Neutrophil (primary cell): ENCODE results near the gene TDRD10.

Source experiments
- H3K27ac ChIP-seq: fragments of 200-600 bp; sonication (generic); 2 replicates; pipeline ENCODE4 v1.5.1; 2016; ENCODE audit warnings: mild to moderate bottlenecking, moderate library complexity
- H3K27me3 ChIP-seq: fragments of 200-600 bp; sonication (generic); 2 replicates; pipeline ENCODE4 v1.6.0; 2016; ENCODE audit warnings: mild to moderate bottlenecking
- H3K36me3 ChIP-seq: fragments of 200-600 bp; sonication (generic); 2 replicates; pipeline ENCODE4 v1.5.1; 2017
- H3K4me1 ChIP-seq, 2 experiments: fragments of 200-600 bp in 1 of 2; sonication (generic) in 1 of 2; 1 replicate in 1 of 2; 2 replicates in 1 of 2; pipeline versions ENCODE4 v1.5.1 to v1.6.1; 2013 to 2016; ENCODE audit warnings: low read depth in 1 of 2, low read length in 1 of 2, mild to moderate bottlenecking in 1 of 2, moderate library complexity in 1 of 2; ENCODE audit not compliant: control insufficient read depth in 1 of 2, insufficient read depth in 1 of 2
- H3K4me3 ChIP-seq, 2 experiments: fragments of 200-600 bp in 1 of 2; sonication (generic) in 1 of 2; 1 replicate in 1 of 2; 2 replicates in 1 of 2; pipeline ENCODE4 v1.5.1; 2013 to 2016; ENCODE audit warnings: low read depth in 1 of 2, low read length in 1 of 2, mild to moderate bottlenecking in 1 of 2, moderate library complexity in 1 of 2
- H3K9me3 ChIP-seq: fragments of 200-600 bp; sonication (generic); 2 replicates; pipeline ENCODE4 v1.5.1; 2016
- TF ChIP-seq, protein P1 (sequence below): fragments of 200-600 bp; sonication (generic); IDR thresholded peaks from 2 replicates; pipeline ENCODE4 v1.5.1; 2016; ENCODE audit warnings: antibody characterized with exemption

TDRD10 gene

DNA sequence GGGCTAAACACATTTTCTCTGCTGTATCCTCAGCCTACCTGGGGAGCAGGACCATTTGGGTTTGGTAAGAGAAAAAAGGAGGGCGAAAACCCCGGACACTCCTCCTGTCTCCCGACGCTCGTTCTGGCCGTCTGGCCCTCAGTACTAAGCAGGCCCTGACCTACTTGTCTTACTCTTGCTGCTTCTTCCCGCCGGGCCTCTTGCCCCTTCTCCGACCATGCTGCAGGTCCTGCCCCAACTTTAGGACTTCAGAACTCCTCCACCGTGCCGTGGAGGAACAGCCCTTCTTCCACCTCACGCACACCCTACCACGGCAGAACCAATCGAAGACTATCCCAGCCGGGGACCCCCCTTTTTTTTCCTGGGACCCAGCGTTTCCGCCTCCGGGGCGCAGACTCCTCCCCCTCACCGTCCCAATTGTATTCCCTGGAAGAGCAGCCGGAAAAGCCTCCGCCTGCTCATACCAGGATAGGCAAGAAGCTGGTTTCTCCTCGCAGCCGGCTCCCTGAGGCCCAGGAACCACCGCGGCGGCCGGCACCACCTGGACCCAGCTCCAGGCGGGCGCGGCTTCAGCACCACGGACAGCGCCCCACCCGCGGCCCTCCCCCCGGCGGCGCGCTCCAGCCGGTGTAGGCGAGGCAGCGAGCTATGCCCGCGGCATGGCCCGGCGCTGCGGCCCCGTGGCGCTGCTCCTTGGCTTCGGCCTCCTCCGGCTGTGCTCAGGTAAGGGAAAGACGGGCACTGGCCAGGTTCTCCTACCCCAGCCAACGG is 65.6 kb downstream of the TDRD10 start, which contains the start of gene CHRNB2:
TSS of gene CHRNB2 (plus strand) at position 393 of the 771 bp plus-strand sequence. CDS start at position 660, 267 bp downstream.
- Histone ChIP-seq H3K4me3 (peak within 1 kb of the TSS in 1 of 2 experiments; percentile 7), H3K36me3 (no peaks in the 10 kb centered on the region), H3K27me3 (peaks cover 70% of the 10 kb centered on the region), H3K9me3 (no peaks in the 10 kb centered on the region), H3K27ac (no peak within 1 kb of the TSS), H3K4me1 (peaks cover 0 to 6% of the 10 kb centered on the region in 2 experiments)
- TF ChIP-seq, protein P1, sequence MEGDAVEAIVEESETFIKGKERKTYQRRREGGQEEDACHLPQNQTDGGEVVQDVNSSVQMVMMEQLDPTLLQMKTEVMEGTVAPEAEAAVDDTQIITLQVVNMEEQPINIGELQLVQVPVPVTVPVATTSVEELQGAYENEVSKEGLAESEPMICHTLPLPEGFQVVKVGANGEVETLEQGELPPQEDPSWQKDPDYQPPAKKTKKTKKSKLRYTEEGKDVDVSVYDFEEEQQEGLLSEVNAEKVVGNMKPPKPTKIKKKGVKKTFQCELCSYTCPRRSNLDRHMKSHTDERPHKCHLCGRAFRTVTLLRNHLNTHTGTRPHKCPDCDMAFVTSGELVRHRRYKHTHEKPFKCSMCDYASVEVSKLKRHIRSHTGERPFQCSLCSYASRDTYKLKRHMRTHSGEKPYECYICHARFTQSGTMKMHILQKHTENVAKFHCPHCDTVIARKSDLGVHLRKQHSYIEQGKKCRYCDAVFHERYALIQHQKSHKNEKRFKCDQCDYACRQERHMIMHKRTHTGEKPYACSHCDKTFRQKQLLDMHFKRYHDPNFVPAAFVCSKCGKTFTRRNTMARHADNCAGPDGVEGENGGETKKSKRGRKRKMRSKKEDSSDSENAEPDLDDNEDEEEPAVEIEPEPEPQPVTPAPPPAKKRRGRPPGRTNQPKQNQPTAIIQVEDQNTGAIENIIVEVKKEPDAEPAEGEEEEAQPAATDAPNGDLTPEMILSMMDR, result no peak

DNA sequence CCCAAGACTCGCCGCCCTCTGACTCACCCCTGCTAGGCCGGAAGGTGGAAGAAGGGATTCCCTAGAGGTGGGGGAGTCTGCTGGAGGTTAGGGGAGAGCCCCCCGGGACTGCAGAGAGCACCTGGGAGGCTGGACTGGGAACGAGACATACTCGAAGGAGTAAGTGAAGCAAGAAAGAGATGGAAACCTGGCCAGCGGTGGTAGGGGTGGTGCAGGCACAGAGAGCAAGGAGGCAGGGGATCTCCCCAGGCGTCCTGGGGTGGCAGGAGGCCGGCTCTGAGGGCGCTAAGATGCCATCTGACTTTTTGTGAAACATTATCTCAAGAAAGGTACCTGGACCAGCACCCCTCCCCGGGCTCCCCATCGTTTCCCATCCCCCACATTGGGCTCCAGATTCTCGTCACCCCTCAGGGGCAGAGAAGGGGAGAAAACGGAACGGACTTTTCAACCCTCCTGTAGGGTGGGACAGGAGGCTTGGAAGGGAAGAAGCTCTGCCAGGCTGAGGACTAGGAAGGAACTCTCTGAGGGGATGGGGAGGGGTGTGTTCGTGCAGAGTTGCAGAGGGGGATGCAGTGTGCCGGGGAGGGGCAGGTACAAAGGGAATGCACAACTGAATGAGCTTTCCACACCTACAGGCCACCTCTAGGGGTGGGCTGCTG is 66.3 kb downstream of the TDRD10 start:
- TF ChIP-seq, protein P1, result no peak
- Histone ChIP-seq H3K4me1 (peaks cover 0 to 6% of the 10 kb centered on the region in 2 experiments), H3K36me3 (no peaks in the 10 kb centered on the region), H3K27ac (no peak overlapping the region), H3K4me3 (peak overlapping the region in 1 of 2 experiments; percentile 7), H3K9me3 (no peaks in the 10 kb centered on the region), H3K27me3 (peaks cover 70% of the 10 kb centered on the region)

DNA sequence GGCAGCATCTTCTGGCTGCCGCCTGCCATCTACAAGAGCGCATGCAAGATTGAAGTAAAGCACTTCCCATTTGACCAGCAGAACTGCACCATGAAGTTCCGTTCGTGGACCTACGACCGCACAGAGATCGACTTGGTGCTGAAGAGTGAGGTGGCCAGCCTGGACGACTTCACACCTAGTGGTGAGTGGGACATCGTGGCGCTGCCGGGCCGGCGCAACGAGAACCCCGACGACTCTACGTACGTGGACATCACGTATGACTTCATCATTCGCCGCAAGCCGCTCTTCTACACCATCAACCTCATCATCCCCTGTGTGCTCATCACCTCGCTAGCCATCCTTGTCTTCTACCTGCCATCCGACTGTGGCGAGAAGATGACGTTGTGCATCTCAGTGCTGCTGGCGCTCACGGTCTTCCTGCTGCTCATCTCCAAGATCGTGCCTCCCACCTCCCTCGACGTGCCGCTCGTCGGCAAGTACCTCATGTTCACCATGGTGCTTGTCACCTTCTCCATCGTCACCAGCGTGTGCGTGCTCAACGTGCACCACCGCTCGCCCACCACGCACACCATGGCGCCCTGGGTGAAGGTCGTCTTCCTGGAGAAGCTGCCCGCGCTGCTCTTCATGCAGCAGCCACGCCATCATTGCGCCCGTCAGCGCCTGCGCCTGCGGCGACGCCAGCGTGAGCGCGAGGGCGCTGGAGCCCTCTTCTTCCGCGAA is 69.4 kb downstream of the TDRD10 start:
- H3K9me3 ChIP-seq, result no peaks in the 10 kb centered on the region
- H3K4me3 ChIP-seq, result no peak overlapping the region
- no peak overlapping the region for H3K27ac ChIP-seq
- TF ChIP-seq, protein P1, result no peak
- peaks cover 6% of the 10 kb centered on the region for H3K36me3 ChIP-seq
- H3K4me1 ChIP-seq, result peaks cover 0 to 6% of the 10 kb centered on the region in 2 experiments
- peaks cover 62% of the 10 kb centered on the region for H3K27me3 ChIP-seq

DNA sequence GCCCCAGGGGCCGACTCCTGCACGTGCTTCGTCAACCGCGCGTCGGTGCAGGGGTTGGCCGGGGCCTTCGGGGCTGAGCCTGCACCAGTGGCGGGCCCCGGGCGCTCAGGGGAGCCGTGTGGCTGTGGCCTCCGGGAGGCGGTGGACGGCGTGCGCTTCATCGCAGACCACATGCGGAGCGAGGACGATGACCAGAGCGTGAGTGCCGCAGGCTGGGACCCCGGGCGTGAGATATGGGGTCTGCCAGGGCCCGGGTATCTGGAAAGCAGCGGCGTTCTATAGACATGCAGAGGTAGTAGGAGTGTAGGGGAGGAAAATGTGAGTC is 69.9 kb downstream of the TDRD10 start:
- Histone ChIP-seq H3K27ac (no peak overlapping the region), H3K27me3 (peaks cover 57% of the 10 kb centered on the region), H3K4me1 (peaks cover 0 to 6% of the 10 kb centered on the region in 2 experiments), H3K36me3 (peaks cover 10% of the 10 kb centered on the region), H3K4me3 (no peak overlapping the region), H3K9me3 (no peaks in the 10 kb centered on the region)
- TF ChIP-seq, protein P1, result no peak

DNA sequence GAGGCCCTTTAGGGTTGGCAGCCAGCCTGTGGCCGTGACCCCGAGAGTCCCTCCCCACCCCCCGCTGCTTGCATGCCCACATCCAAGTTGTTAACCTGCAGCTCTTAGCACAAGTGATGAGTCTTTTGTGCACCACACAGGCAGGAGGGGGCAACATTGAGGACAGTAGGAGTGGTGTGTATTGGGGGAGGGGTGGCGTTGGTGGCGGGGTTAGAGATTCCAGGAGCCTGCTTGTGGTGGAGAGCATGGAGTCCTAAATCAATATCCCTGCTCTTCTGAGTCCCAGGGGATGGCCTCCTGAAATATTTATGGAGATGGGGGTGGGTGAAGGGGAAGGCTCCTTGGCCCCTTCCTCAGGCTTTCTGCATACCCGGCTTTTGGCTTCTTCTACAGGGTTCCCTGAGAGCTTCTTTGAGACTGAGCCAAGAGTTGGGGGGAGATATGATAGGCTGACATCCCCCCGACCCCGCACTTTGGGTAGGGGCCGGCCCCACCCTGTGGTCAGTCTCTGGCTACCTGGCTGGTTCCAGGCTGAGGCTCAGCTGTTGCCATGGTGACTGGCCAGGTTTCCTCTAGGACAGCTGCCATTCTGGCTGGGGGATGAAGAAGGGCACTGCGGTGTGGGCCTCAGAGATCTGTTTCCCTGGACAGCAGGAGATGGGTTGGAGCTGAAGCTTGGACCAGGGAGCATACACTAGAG is 70.6 kb downstream of the TDRD10 start:
- Histone ChIP-seq H3K4me3 (no peak overlapping the region), H3K27me3 (peaks cover 50% of the 10 kb centered on the region), H3K9me3 (no peaks in the 10 kb centered on the region), H3K4me1 (peaks cover 0 to 5% of the 10 kb centered on the region in 2 experiments), H3K36me3 (peaks cover 17% of the 10 kb centered on the region), H3K27ac (no peak overlapping the region)
- TF ChIP-seq, protein P1, result no peak
